NK-92 treated with Interleukin-12 subunit alpha and Interleukin-12 subunit beta, amount 100 ng/mL, for 24 hours (cell line): ENCODE measurements around the gene CRYBG1.

Source experiments
- DNase-seq: peaks from one replicate; lab custom pipeline; 2025; lab: John Stamatoyannopoulos, UW

The CRYBG1 gene, protein sequence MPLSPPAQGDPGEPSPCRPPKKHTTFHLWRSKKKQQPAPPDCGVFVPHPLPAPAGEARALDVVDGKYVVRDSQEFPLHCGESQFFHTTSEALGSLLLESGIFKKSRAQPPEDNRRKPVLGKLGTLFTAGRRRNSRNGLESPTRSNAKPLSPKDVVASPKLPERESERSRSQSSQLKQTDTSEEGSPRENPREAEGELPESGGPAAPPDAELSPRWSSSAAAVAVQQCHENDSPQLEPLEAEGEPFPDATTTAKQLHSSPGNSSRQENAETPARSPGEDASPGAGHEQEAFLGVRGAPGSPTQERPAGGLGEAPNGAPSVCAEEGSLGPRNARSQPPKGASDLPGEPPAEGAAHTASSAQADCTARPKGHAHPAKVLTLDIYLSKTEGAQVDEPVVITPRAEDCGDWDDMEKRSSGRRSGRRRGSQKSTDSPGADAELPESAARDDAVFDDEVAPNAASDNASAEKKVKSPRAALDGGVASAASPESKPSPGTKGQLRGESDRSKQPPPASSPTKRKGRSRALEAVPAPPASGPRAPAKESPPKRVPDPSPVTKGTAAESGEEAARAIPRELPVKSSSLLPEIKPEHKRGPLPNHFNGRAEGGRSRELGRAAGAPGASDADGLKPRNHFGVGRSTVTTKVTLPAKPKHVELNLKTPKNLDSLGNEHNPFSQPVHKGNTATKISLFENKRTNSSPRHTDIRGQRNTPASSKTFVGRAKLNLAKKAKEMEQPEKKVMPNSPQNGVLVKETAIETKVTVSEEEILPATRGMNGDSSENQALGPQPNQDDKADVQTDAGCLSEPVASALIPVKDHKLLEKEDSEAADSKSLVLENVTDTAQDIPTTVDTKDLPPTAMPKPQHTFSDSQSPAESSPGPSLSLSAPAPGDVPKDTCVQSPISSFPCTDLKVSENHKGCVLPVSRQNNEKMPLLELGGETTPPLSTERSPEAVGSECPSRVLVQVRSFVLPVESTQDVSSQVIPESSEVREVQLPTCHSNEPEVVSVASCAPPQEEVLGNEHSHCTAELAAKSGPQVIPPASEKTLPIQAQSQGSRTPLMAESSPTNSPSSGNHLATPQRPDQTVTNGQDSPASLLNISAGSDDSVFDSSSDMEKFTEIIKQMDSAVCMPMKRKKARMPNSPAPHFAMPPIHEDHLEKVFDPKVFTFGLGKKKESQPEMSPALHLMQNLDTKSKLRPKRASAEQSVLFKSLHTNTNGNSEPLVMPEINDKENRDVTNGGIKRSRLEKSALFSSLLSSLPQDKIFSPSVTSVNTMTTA (N-terminal part only)

DNA sequence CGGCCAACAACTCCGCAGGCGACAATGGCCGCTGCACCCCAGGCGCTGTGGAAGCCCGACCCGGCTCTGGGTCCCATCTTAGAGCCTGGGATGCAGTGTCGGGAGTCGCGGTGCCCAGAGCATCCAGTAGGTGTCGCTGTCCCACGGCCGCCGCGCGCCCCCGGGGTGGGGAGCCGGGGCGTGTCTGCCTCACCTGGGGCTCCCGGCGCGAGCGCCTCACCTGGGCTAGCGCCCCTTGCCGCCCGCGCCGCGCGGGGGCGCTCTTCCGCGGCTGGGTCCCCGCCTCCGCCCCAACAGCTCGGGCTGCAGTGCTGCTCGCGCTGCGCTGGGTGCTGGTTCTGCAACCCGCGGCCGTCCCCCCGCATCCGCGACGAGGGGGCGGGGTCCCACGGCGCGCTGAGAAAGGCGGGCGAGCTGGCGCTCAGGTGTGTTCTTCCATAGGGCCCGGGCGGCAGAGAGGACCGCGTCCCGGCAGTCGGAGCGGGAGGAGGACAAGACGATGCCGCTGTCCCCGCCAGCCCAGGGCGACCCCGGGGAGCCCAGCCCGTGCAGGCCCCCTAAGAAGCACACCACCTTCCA lies at the start of gene CRYBG1:
TSS of gene CRYBG1 (plus strand) at position 308 of the 579 bp plus-strand sequence. CDS start at position 500, 192 bp downstream.
- DNase-seq: no peak

DNA sequence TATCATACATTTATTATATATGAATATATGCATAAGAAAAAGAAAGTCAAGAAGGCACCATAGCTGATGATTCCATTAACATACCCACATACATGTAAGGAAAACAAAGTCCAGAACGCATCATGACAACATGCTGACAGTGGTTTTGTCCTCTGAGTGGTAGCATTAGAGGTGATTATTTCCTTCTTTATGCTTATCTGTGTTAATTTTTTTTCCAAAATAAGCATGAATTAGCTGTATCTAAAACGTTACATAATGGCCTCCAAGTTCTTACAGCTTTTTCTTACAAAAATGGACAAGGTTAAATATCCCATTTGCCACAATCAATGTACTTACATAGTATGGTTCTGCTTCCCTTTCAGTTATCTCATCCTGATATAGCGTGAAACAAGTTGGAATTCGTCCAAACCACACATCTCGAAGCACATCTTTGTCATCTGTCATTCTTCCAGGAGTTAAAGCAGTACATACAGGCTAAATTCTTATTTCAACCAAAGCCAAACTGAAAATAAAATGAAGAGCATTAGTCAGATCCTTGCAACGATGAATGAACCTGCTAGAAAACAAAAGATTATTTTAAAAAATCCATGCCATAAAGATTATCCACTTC lies 44.6 kb upstream of the CRYBG1 start:
- DNase-seq: no peak

GRCh38 chr6:106316375-106316766 lies 44.1 kb upstream of the CRYBG1 start:
- DNase-seq: no peak

- no peak for DNase-seq
These were observed 42.5 kb upstream of the CRYBG1 start for GRCh38 chr6:106318061-106318460.

GRCh38 chr6:106318851-106319250 lies 41.7 kb upstream of the CRYBG1 start:
- DNase-seq: no peak

DNA sequence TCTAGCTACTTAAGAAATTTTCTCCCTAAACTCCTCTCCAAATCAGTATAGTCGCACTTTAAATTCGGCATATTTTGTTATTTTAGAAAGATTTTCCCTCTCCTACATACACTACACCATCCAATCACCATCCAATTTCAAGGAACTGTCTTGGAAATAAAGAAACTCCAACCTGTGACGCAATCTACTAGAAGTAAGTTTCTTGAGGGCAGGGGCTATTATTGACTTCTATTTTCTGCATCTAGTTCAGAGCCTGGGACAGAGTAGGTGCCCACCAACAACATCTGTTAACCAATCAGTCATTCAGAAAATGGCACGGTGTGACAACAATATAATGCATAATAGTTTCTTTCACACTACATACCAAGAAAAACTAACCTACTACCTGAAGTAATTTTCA lies 38.6 kb upstream of the CRYBG1 start:
- DNase-seq: no peak

- DNase-seq: no peak
These were observed 35.7 kb upstream of the CRYBG1 start for GRCh38 chr6:106324726-106325335.

DNA sequence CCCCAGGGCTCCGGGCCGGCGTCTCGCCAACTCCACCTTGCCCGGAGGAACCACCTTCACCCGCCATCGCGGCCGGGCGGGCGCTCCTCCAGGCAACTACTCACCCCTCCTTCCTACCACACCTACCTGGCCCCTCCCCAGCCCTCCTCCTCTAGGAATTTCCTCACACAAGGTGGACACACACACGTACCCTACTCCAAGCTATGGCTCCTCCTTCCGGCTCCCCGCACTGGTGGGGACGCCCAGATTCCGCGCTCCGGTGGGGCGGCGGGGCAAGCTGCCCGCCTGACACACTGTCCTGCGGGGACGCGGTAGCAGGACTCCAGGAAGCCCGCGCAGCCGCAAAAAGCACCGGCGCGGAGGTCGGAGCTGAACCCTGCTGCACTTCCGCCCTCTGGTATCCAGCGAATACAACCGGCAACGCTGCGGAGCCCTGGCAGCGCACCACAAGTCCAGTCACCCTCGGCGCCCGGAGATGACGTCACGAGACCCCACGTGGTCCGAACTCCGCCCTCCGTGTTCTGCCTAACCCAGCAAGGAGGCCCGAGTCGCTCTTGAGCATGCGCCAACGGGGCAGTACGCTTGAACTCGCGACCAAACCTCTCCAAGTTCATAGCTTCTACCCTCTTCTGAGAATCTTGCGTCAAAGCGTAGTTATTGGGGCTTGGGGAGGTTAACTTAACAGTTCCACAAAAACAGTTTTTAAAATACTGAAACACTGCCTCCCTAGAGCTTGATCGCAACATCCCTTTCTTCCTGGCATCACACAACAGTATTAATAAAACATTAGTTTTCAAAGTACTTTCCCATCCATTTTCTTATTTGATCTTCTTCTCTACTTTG lies 35.0 kb upstream of the CRYBG1 start, which contains the start of gene ATG5:
TSS of gene ATG5 (minus strand) at position 425 of the 843 bp plus-strand sequence. CDS start 9,552 bp downstream, outside the sequence.
- DNase-seq: peak; percentile 99

GRCh38 chr6:106334646-106335448 lies 25.7 kb upstream of the CRYBG1 start:
- peak; percentile 29 for DNase-seq

- peak; percentile 53 for DNase-seq
These were observed 21.0 kb upstream of the CRYBG1 start for GRCh38 chr6:106339334-106340029.

DNA sequence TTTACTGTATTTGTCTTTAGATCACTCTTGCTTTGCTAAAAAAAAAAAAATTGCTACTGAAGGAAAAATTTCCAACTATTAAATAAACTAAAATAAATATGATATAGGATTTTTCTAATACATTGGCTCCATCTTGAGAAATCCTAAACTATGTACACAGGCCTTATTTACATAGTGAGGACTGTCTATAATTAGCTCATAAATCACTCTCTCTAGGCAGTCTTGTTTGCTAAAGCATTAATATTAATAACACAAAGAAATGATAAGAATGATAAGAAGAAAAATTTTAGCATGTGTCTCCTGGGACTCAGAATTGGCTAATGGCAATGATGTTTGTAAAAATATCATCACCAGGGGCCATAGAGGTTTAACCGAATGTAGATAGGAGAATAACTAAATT lies 13.3 kb upstream of the CRYBG1 start:
- no peak for DNase-seq

GRCh38 chr6:106356378-106356777 lies 4.1 kb upstream of the CRYBG1 start:
- DNase-seq: no peak

- no peak for DNase-seq
These were observed 533 bp upstream of the CRYBG1 start for GRCh38 chr6:106359959-106360409.

- no peak for DNase-seq
These were observed 493 bp downstream of the CRYBG1 start for GRCh38 chr6:106360989-106361430.

GRCh38 chr6:106363401-106364138 lies 3.1 kb downstream of the CRYBG1 start:
- no peak for DNase-seq

DNA sequence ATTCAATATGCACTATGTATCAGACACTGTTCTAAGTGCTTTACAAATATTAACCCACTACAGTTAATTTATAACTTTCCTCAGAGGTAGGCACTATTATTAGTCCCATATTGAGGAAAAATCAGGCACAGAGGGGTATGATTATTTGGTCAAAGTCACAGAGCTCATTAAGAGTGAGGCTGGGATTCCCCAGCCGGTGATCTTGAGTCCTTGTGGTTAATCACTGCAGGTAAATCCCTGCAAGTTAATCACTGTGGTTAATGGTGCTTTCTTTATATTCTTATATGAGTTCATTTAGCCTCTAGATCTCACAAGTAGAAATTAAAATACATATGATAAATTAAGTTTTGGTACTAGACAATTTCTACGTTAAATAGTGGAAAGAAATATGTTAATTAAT lies 9.2 kb downstream of the CRYBG1 start:
- no peak for DNase-seq

- DNase-seq: no peak
These were observed 10.1 kb downstream of the CRYBG1 start for GRCh38 chr6:106370639-106371038.
